Measurements from ENCODE around the gene TNFAIP8. TPM values are rescaled to one million over a fixed set of nuclear protein-coding genes. Genes with fewer than 3 reads are reported as not detected.
A peak's percentile ranks its signal among the peaks of the same experiment; 100 is the strongest.

Gene TNFAIP8
- total RNA-seq, 4 donors from 2014 or later = 20.2 to 26.2 (median 22.5) TPM

GRCh38 chr5:119367502-119368237 lies 11.9 kb downstream of the TNFAIP8 start:
- no peak for DNase-seq (ENCODE audit: extremely low spot score)
- WGBS = 54% methylated on average over 1 of the region's 1 CpG
- Histone ChIP-seq H3K4me1 (peaks cover 25 to 76% (median 68%) of the 10 kb centered on the region in 4 donors), H3K4me3 (no peak overlapping the region), H3K36me3 (no peaks in the 10 kb centered on the region), H3K27me3 (no peaks in the 10 kb centered on the region), H3K27ac (replicated peaks in 1 of 4) (peak overlapping the region in 2 of 4 donors; percentile 49 to 56), H3K9me3 (no peaks in the 10 kb centered on the region)
- intact Hi-C loops (cut with DNase I) = no loop called here
- TF ChIP-seq POLR2A (IDR thresholded peaks at IDR 0.05; ENCODE audit: low read depth) = no peak
- no peak for TF ChIP-seq CTCF (IDR thresholded peaks at IDR 0.05)

GRCh38 chr5:119368238-119368630 lies 12.4 kb downstream of the TNFAIP8 start:
- no peak overlapping the region for H3K27ac ChIP-seq (replicated peaks in 1 of 4)
- intact Hi-C loops (cut with DNase I) = no loop called here

GRCh38 chr5:119370486-119370885 lies 14.7 kb downstream of the TNFAIP8 start:
- no peak for DNase-seq (ENCODE audit: extremely low spot score)
- WGBS = 76% methylated on average over 1 of the region's 1 CpG
- Histone ChIP-seq H3K4me1 (peaks cover 25 to 76% (median 66%) of the 10 kb centered on the region in 4 donors), H3K36me3 (no peaks in the 10 kb centered on the region), H3K27ac (replicated peaks in 1 of 4) (peak overlapping the region; percentile 26 to 59 (median 42)), H3K9me3 (no peaks in the 10 kb centered on the region), H3K4me3 (no peak overlapping the region), H3K27me3 (no peaks in the 10 kb centered on the region)
- TF ChIP-seq CTCF (IDR thresholded peaks at IDR 0.05) (no peak), EP300 (IDR thresholded peaks at IDR 0.05) (no peak), POLR2AphosphoS5 (IDR thresholded peaks at IDR 0.05) (no peak), POLR2A (IDR thresholded peaks at IDR 0.05; ENCODE audit: low read depth) (no peak)
- intact Hi-C loops (cut with DNase I) = no loop called here

More at GRCh38 chr5:119368238-119368630, 12.4 kb downstream of the TNFAIP8 start:
- Histone ChIP-seq H3K36me3 (no peaks in the 10 kb centered on the region), H3K27me3 (no peaks in the 10 kb centered on the region), H3K4me1 (peaks cover 25 to 70% (median 66%) of the 10 kb centered on the region in 4 donors), H3K4me3 (no peak overlapping the region), H3K9me3 (no peaks in the 10 kb centered on the region)
- no peak for DNase-seq (ENCODE audit: extremely low spot score)
- TF ChIP-seq POLR2AphosphoS5 (IDR thresholded peaks at IDR 0.05) (no peak), EP300 (IDR thresholded peaks at IDR 0.05) (no peak), POLR2A (IDR thresholded peaks at IDR 0.05; ENCODE audit: low read depth) (no peak), CTCF (IDR thresholded peaks at IDR 0.05) (no peak)
- WGBS = 71% methylated on average over 4 of the region's 4 CpGs

- Histone ChIP-seq H3K9me3 (no peaks in the 10 kb centered on the region), H3K36me3 (no peaks in the 10 kb centered on the region), H3K27ac (replicated peaks in 1 of 4) (peak overlapping the region; percentile 26 to 59 (median 42)), H3K27me3 (no peaks in the 10 kb centered on the region), H3K4me3 (no peak overlapping the region), H3K4me1 (peaks cover 20 to 75% (median 62%) of the 10 kb centered on the region in 4 donors)
- TF ChIP-seq POLR2A (IDR thresholded peaks at IDR 0.05; ENCODE audit: low read depth) = no peak
- TF ChIP-seq EP300 (IDR thresholded peaks at IDR 0.05) = no peak
- no peak for TF ChIP-seq CTCF (IDR thresholded peaks at IDR 0.05)
- no peak for TF ChIP-seq POLR2AphosphoS5 (IDR thresholded peaks at IDR 0.05)
- intact Hi-C loops (cut with DNase I) = no loop called here
- 53% methylated on average over 4 of the region's 4 CpGs for WGBS
- DNase-seq (ENCODE audit: extremely low spot score) = no peak
These were observed 15.3 kb downstream of the TNFAIP8 start for GRCh38 chr5:119371146-119371545.

All from esophagus muscularis mucosa (tissue), 4 donors.